Gastroesophageal sphincter (tissue), 4 donors: Measurements from ENCODE around the gene PPP3CA. TPM values are rescaled to one million over a fixed set of nuclear protein-coding genes. Genes with fewer than 3 reads are reported as not detected.

Source experiments
- ATAC-seq: fragments of 150-250 bp; one replicate; pipeline ENCODE4 v1.9.1; 2016; ENCODE audit warnings: mild to moderate bottlenecking, moderate library complexity
- H3K27ac ChIP-seq, 4 donors: fragments of 200-600 bp; sonication (generic) in 3 of 4; 1 replicate in 3 of 4; 2 replicates in 1 of 4; pipeline ENCODE4 v1.5.1; 2016 to 2019
- H3K27me3 ChIP-seq: fragments of 200-600 bp; sonication (generic); one replicate; pipeline ENCODE4 v1.5.1; 2019
- H3K36me3 ChIP-seq, 2 donors: fragments of 200-600 bp; sonication (generic); one replicate each; pipeline ENCODE4 v1.5.1; 2019; ENCODE audit warnings: control low read depth in 1 of 2
- H3K4me1 ChIP-seq, 3 donors: fragments of 200-600 bp; sonication (generic); 1 replicate in 2 of 3; 2 replicates in 1 of 3; pipeline ENCODE4 v1.5.1; 2016 to 2019; ENCODE audit warnings: control low read depth in 2 of 3
- H3K4me3 ChIP-seq, 2 donors: fragments of 200-600 bp; sonication (generic); one replicate each; pipeline ENCODE4 v1.5.1; 2019; ENCODE audit warnings: mild to moderate bottlenecking in 1 of 2, moderate library complexity in 1 of 2
- H3K9me3 ChIP-seq, 3 donors: fragments of 200-600 bp; sonication (generic); one replicate each; pipeline ENCODE4 v1.5.1; 2017 to 2019; ENCODE audit warnings: control low read depth in 2 of 3
- CTCF ChIP-seq, 4 experiments: fragments of 200-600 bp in 2 of 4; fragments of 450-650 bp in 2 of 4; sonication (generic) in 1 of 4; IDR thresholded peaks; one replicate each; pipeline ENCODE4 v1.5.1; 2017 to 2019; ENCODE audit warnings: antibody characterized with exemption in 4 of 4, mild to moderate bottlenecking in 2 of 4, moderate library complexity in 2 of 4
- EP300 ChIP-seq: sonication (generic); formaldehyde crosslinking; IDR thresholded peaks from one replicate; pipeline ENCODE4 v1.6.1; 2017; ENCODE audit warnings: antibody characterized with exemption, mild to moderate bottlenecking
- POLR2A ChIP-seq, 2 donors: fragments of 450-650 bp; IDR thresholded peaks; one replicate each; pipeline ENCODE4 v1.6.1; 2017; ENCODE audit warnings: antibody characterized with exemption in 2 of 2, mild to moderate bottlenecking in 2 of 2, moderate library complexity in 1 of 2
- POLR2AphosphoS5 ChIP-seq: sonication (generic); formaldehyde crosslinking; IDR thresholded peaks from one replicate; pipeline ENCODE4 v1.6.1; 2017; ENCODE audit warnings: antibody characterized with exemption
- WGBS, 2 donors: methylation state at CpG; one replicate each; pipeline ENCODE4 v1.1.5; 2018; ENCODE audit warnings: low coverage in 1 of 2; 5-methylcytosine and 5-hydroxymethylcytosine counted together
- total RNA-seq, 4 donors: library from RNA; depleted of rRNA; stranded (reverse); fragments of >200 nt; gene quantifications; one replicate each; pipeline ENCODE4 v1.1.0, GENCODE V29; 2016

The PPP3CA gene
- total RNA-seq, 4 donors from 2014 or later, result 21.1 to 29.2 (median 24.8) TPM

- H3K9me3 ChIP-seq, result no peaks in the 10 kb centered on the region
- WGBS, 2 donors, result 87 to 89% methylated on average over 3 to 7 of the region's 7 CpGs
- TF ChIP-seq POLR2A (IDR thresholded peaks at IDR 0.05) (no peak), POLR2AphosphoS5 (no peak), CTCF (IDR thresholded peaks at IDR 0.05) (no peak), EP300 (no peak)
- H3K4me3 ChIP-seq, result no peak overlapping the region
- H3K36me3 ChIP-seq, result no peaks in the 10 kb centered on the region
- ATAC-seq, result no peak
- peaks cover 0 to 20% (median 0%) of the 10 kb centered on the region in 3 donors for H3K4me1 ChIP-seq
- H3K27ac ChIP-seq, result no peak overlapping the region
- H3K27me3 ChIP-seq, result no peaks in the 10 kb centered on the region
Observed at GRCh38 chr4:101217353-101218031, 129.8 kb downstream of the PPP3CA start.

DNA sequence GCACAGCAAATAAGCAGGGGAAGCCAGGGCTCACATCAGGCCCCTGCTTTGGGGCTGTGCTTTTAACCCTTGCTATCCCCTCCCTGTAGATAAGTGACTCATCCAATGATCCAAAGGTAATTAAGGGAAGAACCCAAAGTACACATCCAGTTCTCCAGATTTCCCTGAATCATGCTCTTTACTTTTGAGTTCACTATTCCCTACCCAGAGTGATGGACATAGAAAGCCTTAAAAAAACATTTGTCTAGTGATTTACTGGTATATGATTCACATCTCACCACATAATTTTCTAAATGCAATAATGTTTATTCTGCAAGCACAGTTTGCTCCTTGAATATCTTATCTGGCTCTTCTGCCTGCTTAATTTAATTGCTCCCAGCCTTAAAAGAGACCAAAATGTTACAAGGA, 136.2 kb downstream of the PPP3CA start:
- no peak for TF ChIP-seq POLR2A (IDR thresholded peaks at IDR 0.05)
- TF ChIP-seq CTCF (IDR thresholded peaks at IDR 0.05), result no peak
- TF ChIP-seq EP300, result no peak
- TF ChIP-seq POLR2AphosphoS5, result no peak
- no peak for ATAC-seq
- no peak overlapping the region for H3K27ac ChIP-seq

DNA sequence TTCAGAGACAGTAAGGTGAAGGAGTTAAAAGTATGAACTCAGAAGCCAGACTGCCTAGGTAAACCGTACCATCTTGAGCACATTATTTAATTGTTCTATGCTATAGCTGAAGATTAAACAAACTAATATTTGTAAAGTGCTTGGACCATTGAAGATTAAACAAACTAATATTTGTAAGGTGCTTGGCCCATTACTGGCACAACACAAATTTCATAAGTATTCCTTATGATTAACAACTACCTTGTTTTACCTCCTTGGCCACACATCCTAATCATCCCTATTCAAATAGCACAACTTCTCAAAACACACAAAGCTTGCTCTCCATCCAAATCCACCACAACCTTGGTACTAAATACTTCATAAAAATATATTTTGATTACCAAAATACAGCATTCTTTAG, 137.0 kb downstream of the PPP3CA start:
- no peaks in the 10 kb centered on the region for H3K36me3 ChIP-seq
- WGBS, 2 donors, result 100% methylated on average over 1 of the region's 1 CpG
- H3K27ac ChIP-seq, result no peak overlapping the region
- H3K9me3 ChIP-seq, result no peaks in the 10 kb centered on the region
- H3K4me3 ChIP-seq, result no peak overlapping the region
- ATAC-seq, result no peak
- TF ChIP-seq CTCF (IDR thresholded peaks at IDR 0.05) (no peak), POLR2AphosphoS5 (no peak), EP300 (no peak), POLR2A (IDR thresholded peaks at IDR 0.05) (no peak)
- H3K4me1 ChIP-seq, result peaks cover 0 to 17% (median 5%) of the 10 kb centered on the region in 3 donors
- no peaks in the 10 kb centered on the region for H3K27me3 ChIP-seq

More for the DNA sequence above, 136.2 kb downstream of the PPP3CA start:
- Histone ChIP-seq H3K4me1 (peaks cover 0 to 17% (median 5%) of the 10 kb centered on the region in 3 donors), H3K36me3 (no peaks in the 10 kb centered on the region), H3K27me3 (no peaks in the 10 kb centered on the region), H3K4me3 (no peak overlapping the region), H3K9me3 (no peaks in the 10 kb centered on the region)

DNA sequence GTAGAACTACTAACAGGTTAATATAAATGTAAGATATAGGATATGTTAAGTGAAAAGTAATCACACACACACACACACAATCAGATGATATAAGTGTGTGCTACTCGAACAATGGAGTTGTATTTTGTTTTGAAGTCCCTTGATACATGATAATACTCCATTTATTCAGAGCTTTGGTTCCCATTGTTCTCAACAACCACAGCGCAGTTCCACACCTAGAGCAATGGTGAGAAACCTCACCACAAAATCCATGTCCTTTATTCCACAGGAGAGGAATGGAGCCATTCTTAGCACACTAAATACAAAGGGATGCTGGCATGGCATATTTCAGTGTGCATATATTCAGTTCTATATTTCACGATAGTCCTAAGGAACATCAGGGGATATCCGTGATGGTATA, 139.2 kb downstream of the PPP3CA start:
- Histone ChIP-seq H3K4me3 (no peak overlapping the region), H3K4me1 (peaks cover 0 to 10% (median 5%) of the 10 kb centered on the region in 3 donors), H3K9me3 (no peaks in the 10 kb centered on the region), H3K36me3 (no peaks in the 10 kb centered on the region), H3K27ac (no peak overlapping the region), H3K27me3 (no peaks in the 10 kb centered on the region)
- TF ChIP-seq CTCF (IDR thresholded peaks at IDR 0.05) (no peak), POLR2A (IDR thresholded peaks at IDR 0.05) (no peak), EP300 (no peak), POLR2AphosphoS5 (no peak)
- 91 to 92% methylated on average over 2 to 4 of the region's 4 CpGs for WGBS, 2 donors
- ATAC-seq, result no peak

- Histone ChIP-seq H3K36me3 (no peaks in the 10 kb centered on the region), H3K9me3 (no peaks in the 10 kb centered on the region), H3K4me3 (no peak overlapping the region), H3K4me1 (peaks cover 0 to 9% (median 0%) of the 10 kb centered on the region in 3 donors), H3K27ac (no peak overlapping the region), H3K27me3 (no peaks in the 10 kb centered on the region)
- 57 to 89% methylated on average over 2 to 3 of the region's 3 CpGs for WGBS, 2 donors
- TF ChIP-seq POLR2A (IDR thresholded peaks at IDR 0.05) (no peak), CTCF (IDR thresholded peaks at IDR 0.05) (no peak), EP300 (no peak), POLR2AphosphoS5 (no peak)
- no peak for ATAC-seq
Observed at GRCh38 chr4:101205916-101206315, 141.4 kb downstream of the PPP3CA start.
